K562 (cell line): Measurements from ENCODE around the gene TDG. TPM values are rescaled to one million over a fixed set of nuclear protein-coding genes. Genes with fewer than 3 reads are reported as not detected.

ENCODE experiments used
- ATAC-seq: fragments of 200-7000 bp; cut with Tn5 transposase; 3 replicates; pipeline ENCODE4 v1.9.1; 2020; ENCODE audit warnings: moderate library complexity
- BruUV-seq: library from RNA; stranded (reverse); fragments of 400-500 nt; replicated peaks from 2 replicates; lab custom pipeline; 2021; lab: Mats Ljungman, UMichigan
- CTCF ChIA-PET: fragments of 300-600 bp; formaldehyde crosslinking; extraction: SDS; loops from one replicate; lab custom pipeline; 2021; ENCODE audit warnings: low intra/inter-chr PET ratio; lab: Yijun Ruan, JAX
- POLR2A ChIA-PET: fragments of 300-600, 350-650 bp; sonication (Branson Sonifier 250); formaldehyde crosslinking; extraction: SDS; loops from one replicate; lab custom pipeline; 2021; ENCODE audit warnings: antibody characterized with exemption, inconsistent platforms; lab: Yijun Ruan, JAX
- DNase-seq, 4 experiments: peaks; one replicate each; pipeline versions ENCODE4 v3.0.0 to v3.0.0-alpha.2; 2011 to 2018; ENCODE audit warnings: low spot score in 3 of 4, mixed read lengths in 3 of 4; ENCODE audit errors: extremely low read depth in 1 of 4
- FAIRE-seq: peaks from 2 replicates; lab custom pipeline; 2011; peaks lifted over from hg19 to GRCh38; lab: Jason Lieb, UNC
- H2AFZ ChIP-seq: 2 replicates; pipeline ENCODE4 v1.6.0; 2011; ENCODE audit warnings: low read depth, low read length, control low read depth, inconsistent platforms
- H3K27ac ChIP-seq: fragments of 200-600 bp; 3 replicates; pipeline ENCODE4 v1.8.0; 2011; ENCODE audit warnings: low read depth, mild to moderate bottlenecking, control low read depth, inconsistent platforms, low read length, moderate library complexity, mixed read lengths; ENCODE audit errors: extremely low read depth
- H3K27me3 ChIP-seq, 2 experiments: fragments of 300-600 bp in 1 of 2; 2 replicates in 1 of 2; 3 replicates in 1 of 2; pipeline versions ENCODE4 v1.6.0 to v1.8.0; 2011; ENCODE audit warnings: inconsistent platforms in 2 of 2, low read length in 2 of 2, mild to moderate bottlenecking in 1 of 2, mixed read lengths in 1 of 2, moderate library complexity in 1 of 2; ENCODE audit not compliant: control insufficient read depth in 2 of 2, insufficient read depth in 2 of 2
- H3K36me3 ChIP-seq: fragments of 300-600 bp; 3 replicates; pipeline ENCODE4 v1.8.0; 2011; ENCODE audit warnings: mild to moderate bottlenecking, low read length, inconsistent platforms; ENCODE audit not compliant: control insufficient read depth, insufficient read depth
- H3K4me1 ChIP-seq, 2 experiments: fragments of 200-600 bp in 1 of 2; replicated peaks in 1 of 2; 2 replicates in 1 of 2; 3 replicates in 1 of 2; pipeline versions ENCODE4 v1.5.1 to v1.8.0; 2011; ENCODE audit warnings: inconsistent platforms in 2 of 2, low read length in 2 of 2, mild to moderate bottlenecking in 1 of 2, mixed read lengths in 1 of 2, moderate library complexity in 1 of 2; ENCODE audit not compliant: control insufficient read depth in 2 of 2, insufficient read depth in 2 of 2
- H3K4me2 ChIP-seq: 2 replicates; pipeline ENCODE4 v1.6.1; 2011; ENCODE audit warnings: low read length, control low read depth, inconsistent platforms, mixed read lengths; ENCODE audit not compliant: insufficient read depth
- H3K4me3 ChIP-seq: fragments of 200-600 bp; sonication (generic), shearing (Covaris generic); 2 replicates; pipeline ENCODE4 v1.5.1; 2016; ENCODE audit warnings: control low read depth, inconsistent platforms
- H3K79me2 ChIP-seq: fragments of 200-600 bp; 3 replicates; pipeline ENCODE4 v1.8.0; 2011; ENCODE audit warnings: low read length, inconsistent platforms; ENCODE audit not compliant: control insufficient read depth, insufficient read depth
- H3K9ac ChIP-seq, 2 experiments: 2 replicates each; pipeline versions ENCODE4 v1.6.0 to v1.6.1; 2011; ENCODE audit warnings: low read depth in 2 of 2, low read length in 2 of 2, control low read depth in 1 of 2, inconsistent platforms in 1 of 2, mild to moderate bottlenecking in 1 of 2, mixed read lengths in 1 of 2; ENCODE audit not compliant: insufficient read depth in 1 of 2
- H3K9me1 ChIP-seq: one replicate; pipeline ENCODE4 v1.6.0; 2011; ENCODE audit warnings: inconsistent platforms, mild to moderate bottlenecking, low read length, moderate library complexity; ENCODE audit not compliant: control insufficient read depth, insufficient read depth
- H3K9me3 ChIP-seq: replicated peaks from 2 replicates; pipeline ENCODE4 v1.5.1; 2011; ENCODE audit warnings: low read depth, low read length, inconsistent platforms; ENCODE audit not compliant: control insufficient read depth, insufficient read depth
- H4K20me1 ChIP-seq: replicated peaks from 2 replicates; pipeline ENCODE4 v1.6.1; 2011; ENCODE audit warnings: low read length, inconsistent platforms, mixed read lengths; ENCODE audit not compliant: control insufficient read depth, insufficient read depth
- GATA2 ChIP-seq: sonication (generic); formaldehyde crosslinking; IDR thresholded peaks from 2 replicates; pipeline ENCODE4 v1.4.0; 2020; ENCODE audit warnings: mild to moderate bottlenecking, missing genetic modification reagents
- HSF4 ChIP-seq: fragments of 250-450 bp; sonication (Bioruptor Pico); IDR thresholded peaks from 2 replicates; pipeline ENCODE4 v2.1.2; 2022; ENCODE audit warnings: mild to moderate bottlenecking, moderate library complexity, borderline replicate concordance
- IRF2 ChIP-seq: sonication (generic); formaldehyde crosslinking; IDR thresholded peaks from 2 replicates; pipeline ENCODE4 v1.8.1; 2022; ENCODE audit warnings: mild to moderate bottlenecking, missing genetic modification reagents
- KDM4B ChIP-seq, 2 experiments: fragments of 450-650 bp in 1 of 2; sonication (generic) in 1 of 2; IDR thresholded peaks; 2 replicates each; pipeline ENCODE4 v1.6.1; 2016 to 2017; ENCODE audit warnings: borderline replicate concordance in 2 of 2, antibody characterized with exemption in 1 of 2, low read depth in 1 of 2, mild to moderate bottlenecking in 1 of 2
- ZNF140 ChIP-seq: fragments of 250-450 bp; sonication (Bioruptor Pico); IDR thresholded peaks from 2 replicates; pipeline ENCODE4 v1.8.0; 2021; ENCODE audit warnings: moderate library complexity, mild to moderate bottlenecking, inconsistent platforms
- ZNF24 ChIP-seq: fragments of 450-650 bp; IDR thresholded peaks from 2 replicates; pipeline ENCODE4 v1.6.1; 2016
- WGBS: fragments of 100-300 bp; shearing (Covaris generic); methylation state at CpG from one replicate; pipeline ENCODE4 v1.1.6; 2016; ENCODE audit warnings: low coverage, mixed read lengths; ENCODE audit not compliant: insufficient coverage; ENCODE audit errors: missing lambda C conversion rate; 5-methylcytosine and 5-hydroxymethylcytosine counted together
- in situ Hi-C: fragments of 300-500 bp; cut with MboI; formaldehyde crosslinking; loops from 4 replicates; pipeline ENCODE4 v1.15.0; 2018; ENCODE audit warnings: inconsistent platforms, mixed read lengths
- intact Hi-C: fragments of 100-400 bp; cut with micrococcal nuclease; formaldehyde crosslinking; loops from 2 replicates; pipeline ENCODE4 v1.14.2; 2022
- polyA plus RNA-seq, 8 experiments: library from polyadenylated mRNA; depleted of rRNA in 4 of 8; stranded (reverse) in 5 of 8; unstranded in 3 of 8; fragments of >200 nt; fragmentation: Nextera tagmentation in 2 of 8; fragmentation: Illumina TruSeq in 1 of 8; extraction: Ambion mirVana in 2 of 8; extraction: Trizol in 1 of 8; gene quantifications; 2 replicates each; pipeline versions ENCODE4 v1.2.1 to v1.2.3, GENCODE V29; 2011 to 2014; ENCODE audit warnings: inconsistent platforms in 1 of 8, missing spikeins in 1 of 8
- total RNA-seq, 7 experiments: library from RNA; depleted of rRNA in 6 of 7; stranded (reverse); fragments of >200 nt in 6 of 7; fragmentation: Illumina TruSeq in 2 of 7; extraction: Trizol in 2 of 7; gene quantifications; 2 replicates each; pipeline versions ENCODE4 v1.2.1 to v1.2.3, GENCODE V29; 2011 to 2021; ENCODE audit warnings: low replicate concordance in 1 of 7
- TF ChIP-seq, protein P1 (sequence below): fragments of 250-450 bp; sonication (Bioruptor Pico); IDR thresholded peaks from 2 replicates; pipeline ENCODE4 v1.5.0; 2021; ENCODE audit warnings: mild to moderate bottlenecking, borderline replicate concordance
- TF ChIP-seq, protein P2 (sequence below): fragments of 200-800 bp; sonication (Bioruptor generic); IDR thresholded peaks from 2 replicates; pipeline ENCODE4 v1.6.1; 2017; ENCODE audit warnings: missing genetic modification characterization, missing compliant biosample characterization
- TF ChIP-seq, protein P3 (sequence below): fragments of 250-450 bp; sonication (Bioruptor Pico); IDR thresholded peaks from 2 replicates; pipeline ENCODE4 v1.8.0; 2021; ENCODE audit warnings: borderline replicate concordance, mild to moderate bottlenecking, moderate library complexity; ENCODE audit not compliant: poor library complexity, severe bottlenecking

The TDG gene
- total and polyA plus RNA-seq, 9 of the 15 experiments (the other 6 are each of a cell fraction or from before 2014, with no cell fraction given), result 37.6 to 77.2 (median 64.0) TPM

DNA sequence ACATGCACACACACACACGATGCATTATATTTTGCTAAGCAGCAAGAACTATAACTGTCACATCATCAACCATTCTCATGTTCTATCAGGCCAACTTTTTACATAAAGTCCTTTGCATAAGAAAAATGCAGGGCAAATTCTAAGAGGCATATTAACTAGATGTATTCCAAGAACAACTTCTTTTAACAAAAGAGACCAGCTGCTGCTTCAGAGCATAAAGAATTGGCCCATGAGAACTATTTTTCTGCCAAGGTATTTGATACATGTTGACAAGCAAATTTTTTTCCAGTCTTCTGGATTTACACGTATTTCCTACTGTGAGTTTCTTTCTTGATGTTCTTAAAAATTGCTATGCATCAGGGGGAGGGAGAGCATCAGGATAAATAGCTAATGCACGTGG lies 57.1 kb downstream of the TDG start:
- ATAC-seq, result no peak
- Histone ChIP-seq H3K27me3 (peaks cover 12 to 17% of the 10 kb centered on the region in 2 experiments; a peak in 4 of 5 replicates), H2AFZ (no peak overlapping the region), H3K79me2 (no peaks in the 10 kb centered on the region), H3K4me3 (no peak overlapping the region), H4K20me1 (no peaks in the 10 kb centered on the region), H3K4me2 (no peak overlapping the region), H3K36me3 (no peaks in the 10 kb centered on the region), H3K9me1 (no peaks in the 10 kb centered on the region), H3K9me3 (no peaks in the 10 kb centered on the region), H3K4me1 (no peaks in the 10 kb centered on the region), H3K9ac (no peak overlapping the region), H3K27ac (no peak overlapping the region)
- no peak for DNase-seq
- CTCF ChIA-PET, result no interaction called here
- POLR2A ChIA-PET, result interaction anchor here (0.6 kb wide), 1 partner anchor 115 kb away, joined by 3 read pairs; the partner anchor contains the start of gene NFYB
- no peak for FAIRE-seq
- in situ Hi-C loops, result no loop called here
- TF ChIP-seq, protein P1, sequence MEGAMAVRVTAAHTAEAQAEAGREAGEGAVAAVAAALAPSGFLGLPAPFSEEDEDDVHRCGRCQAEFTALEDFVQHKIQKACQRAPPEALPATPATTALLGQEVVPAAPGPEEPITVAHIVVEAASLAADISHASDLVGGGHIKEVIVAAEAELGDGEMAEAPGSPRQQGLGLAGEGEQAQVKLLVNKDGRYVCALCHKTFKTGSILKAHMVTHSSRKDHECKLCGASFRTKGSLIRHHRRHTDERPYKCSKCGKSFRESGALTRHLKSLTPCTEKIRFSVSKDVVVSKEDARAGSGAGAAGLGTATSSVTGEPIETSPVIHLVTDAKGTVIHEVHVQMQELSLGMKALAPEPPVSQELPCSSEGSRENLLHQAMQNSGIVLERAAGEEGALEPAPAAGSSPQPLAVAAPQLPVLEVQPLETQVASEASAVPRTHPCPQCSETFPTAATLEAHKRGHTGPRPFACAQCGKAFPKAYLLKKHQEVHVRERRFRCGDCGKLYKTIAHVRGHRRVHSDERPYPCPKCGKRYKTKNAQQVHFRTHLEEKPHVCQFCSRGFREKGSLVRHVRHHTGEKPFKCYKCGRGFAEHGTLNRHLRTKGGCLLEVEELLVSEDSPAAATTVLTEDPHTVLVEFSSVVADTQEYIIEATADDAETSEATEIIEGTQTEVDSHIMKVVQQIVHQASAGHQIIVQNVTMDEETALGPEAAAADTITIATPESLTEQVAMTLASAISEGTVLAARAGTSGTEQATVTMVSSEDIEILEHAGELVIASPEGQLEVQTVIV (CRISPR knock-in tag), result no peak
- TF ChIP-seq KDM4B (IDR thresholded peaks at IDR 0.05; ENCODE audit: borderline replicate concordance in 2 of 2, low read depth in 1 of 2) (no peak), HSF4 (no peak), IRF2 (CRISPR knock-in tag) (no peak), ZNF140 (CRISPR knock-in tag) (no peak), GATA2 (CRISPR knock-in tag) (no peak), ZNF24 (no peak)
- TF ChIP-seq, protein P2, sequence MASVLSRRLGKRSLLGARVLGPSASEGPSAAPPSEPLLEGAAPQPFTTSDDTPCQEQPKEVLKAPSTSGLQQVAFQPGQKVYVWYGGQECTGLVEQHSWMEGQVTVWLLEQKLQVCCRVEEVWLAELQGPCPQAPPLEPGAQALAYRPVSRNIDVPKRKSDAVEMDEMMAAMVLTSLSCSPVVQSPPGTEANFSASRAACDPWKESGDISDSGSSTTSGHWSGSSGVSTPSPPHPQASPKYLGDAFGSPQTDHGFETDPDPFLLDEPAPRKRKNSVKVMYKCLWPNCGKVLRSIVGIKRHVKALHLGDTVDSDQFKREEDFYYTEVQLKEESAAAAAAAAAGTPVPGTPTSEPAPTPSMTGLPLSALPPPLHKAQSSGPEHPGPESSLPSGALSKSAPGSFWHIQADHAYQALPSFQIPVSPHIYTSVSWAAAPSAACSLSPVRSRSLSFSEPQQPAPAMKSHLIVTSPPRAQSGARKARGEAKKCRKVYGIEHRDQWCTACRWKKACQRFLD, result no peak
- TF ChIP-seq, protein P3, sequence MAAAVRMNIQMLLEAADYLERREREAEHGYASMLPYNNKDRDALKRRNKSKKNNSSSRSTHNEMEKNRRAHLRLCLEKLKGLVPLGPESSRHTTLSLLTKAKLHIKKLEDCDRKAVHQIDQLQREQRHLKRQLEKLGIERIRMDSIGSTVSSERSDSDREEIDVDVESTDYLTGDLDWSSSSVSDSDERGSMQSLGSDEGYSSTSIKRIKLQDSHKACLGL (CRISPR knock-in tag), result no peak
- BruUV-seq, result no TSS peak
- intact Hi-C loops, result no loop called here
- 8% methylated on average over 3 of the region's 3 CpGs for WGBS
